ENCODE results near the gene MYO5B.

Gene MYO5B

DNA sequence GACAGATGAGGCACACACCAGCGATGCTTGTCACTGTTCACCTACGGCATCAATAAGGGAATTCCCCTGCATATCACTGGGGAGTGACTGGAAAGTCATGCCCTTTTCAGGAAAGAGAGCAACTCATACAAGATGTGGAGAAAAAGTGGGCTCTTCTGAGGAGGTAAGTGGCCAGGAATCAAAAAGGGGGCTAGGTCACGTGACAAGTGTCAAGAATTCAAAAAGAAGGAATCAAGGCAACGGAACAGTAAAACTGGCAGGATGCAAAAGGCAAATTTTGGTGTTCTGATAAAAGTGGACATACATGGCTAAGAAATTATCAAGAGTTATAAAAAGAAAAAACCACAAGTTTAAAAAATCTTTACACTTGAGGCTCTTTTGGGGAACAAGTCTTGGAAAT, 190.9 kb downstream of the MYO5B start:
- no peak for DNase-seq

DNA sequence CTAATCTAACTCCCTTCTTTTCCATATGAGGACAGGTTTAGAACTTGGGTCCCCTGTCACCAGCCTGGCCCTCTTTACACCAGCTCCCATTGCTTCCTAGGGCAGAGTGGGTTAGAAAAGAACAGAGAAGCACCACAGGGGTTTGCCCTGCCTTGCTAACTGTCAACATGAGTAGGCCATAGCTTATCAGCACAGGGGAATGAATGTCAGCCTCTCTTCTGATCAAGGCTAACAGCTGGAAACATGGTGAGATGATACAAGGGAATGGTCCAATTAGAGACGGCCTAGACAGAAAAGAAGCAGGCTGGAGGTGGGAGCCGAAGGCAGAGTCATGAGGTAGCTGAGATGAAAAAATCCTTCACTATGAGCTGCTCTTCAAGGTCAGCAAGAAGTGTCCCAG, 192.2 kb downstream of the MYO5B start:
- DNase-seq = no peak

DNA sequence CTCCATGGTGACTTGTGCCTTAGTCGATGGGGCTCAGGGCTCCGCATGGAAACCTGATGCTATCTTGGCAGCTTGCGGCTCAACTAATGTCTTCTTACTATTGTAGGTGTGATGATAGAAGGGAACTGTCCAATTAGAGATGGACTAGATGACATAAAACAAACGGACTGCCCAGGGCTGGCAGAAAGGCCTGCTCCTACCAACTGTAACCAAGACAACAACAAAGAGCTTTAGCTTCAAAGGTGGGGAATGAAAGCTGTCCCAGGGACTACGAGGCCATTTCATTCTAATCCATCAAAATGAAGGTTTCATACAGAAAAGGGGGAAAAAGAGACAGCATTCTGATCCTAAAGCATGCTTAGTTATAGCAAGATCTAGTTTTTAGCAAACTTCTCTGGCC, 194.7 kb downstream of the MYO5B start:
- no peak for DNase-seq

DNA sequence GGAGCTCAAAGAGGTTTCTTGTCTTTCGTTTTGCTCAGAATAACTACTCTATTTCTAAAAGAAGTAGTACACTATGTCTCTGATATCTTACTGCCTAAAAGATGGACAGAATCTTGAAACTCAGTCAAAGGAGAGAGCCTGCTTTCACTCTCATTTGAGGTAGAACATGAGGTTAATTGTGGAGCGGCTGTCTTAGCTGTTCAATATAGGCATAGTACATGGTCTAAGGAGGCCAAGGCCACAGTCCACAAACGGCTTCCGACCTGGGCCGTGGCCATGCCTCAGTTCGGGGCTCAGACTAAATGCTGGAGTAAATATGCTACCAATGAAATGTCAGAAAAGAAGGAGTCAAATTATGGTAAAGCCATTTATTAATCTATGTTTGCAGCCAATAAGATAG, 195.8 kb downstream of the MYO5B start:
- no peak for DNase-seq

DNA sequence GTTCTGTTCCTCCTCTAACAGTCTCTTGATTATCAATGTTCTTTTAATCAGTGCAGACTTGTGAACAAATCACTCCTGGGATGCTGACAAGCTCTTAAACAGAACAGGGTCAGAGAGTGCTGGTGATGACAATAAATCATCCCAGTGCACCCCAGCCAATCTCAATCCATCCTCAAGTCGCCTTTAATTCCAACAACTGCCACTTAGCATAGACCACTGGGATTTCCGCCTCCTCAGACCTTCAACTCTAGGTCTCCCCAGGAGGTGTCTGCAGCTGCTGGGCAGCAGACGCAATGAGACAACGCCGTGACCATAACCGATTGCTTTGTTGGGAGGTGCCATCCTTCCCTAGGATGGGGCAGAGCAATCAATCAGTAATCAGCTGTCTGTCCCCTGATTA, 197.4 kb downstream of the MYO5B start:
- no peak for DNase-seq

DNA sequence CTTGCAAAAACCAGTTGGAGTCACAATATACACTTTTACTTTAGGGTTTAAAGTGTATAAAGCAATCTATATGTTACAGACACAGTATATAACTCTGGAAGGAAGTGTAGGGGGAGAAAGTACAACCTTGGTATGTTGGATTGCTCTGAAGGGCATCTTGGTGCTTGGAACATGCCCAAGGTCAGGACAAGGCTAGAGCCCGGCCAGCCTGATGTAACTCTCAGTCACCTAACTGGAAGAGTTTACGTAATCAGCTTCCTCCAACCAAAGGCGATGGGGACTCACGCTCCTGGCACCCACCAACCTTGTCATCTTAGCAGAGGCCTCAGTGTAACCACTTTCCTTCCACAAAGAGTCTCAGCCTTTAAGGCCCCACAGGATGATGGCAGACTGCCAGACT, 200.5 kb downstream of the MYO5B start:
- no peak for DNase-seq

DNA sequence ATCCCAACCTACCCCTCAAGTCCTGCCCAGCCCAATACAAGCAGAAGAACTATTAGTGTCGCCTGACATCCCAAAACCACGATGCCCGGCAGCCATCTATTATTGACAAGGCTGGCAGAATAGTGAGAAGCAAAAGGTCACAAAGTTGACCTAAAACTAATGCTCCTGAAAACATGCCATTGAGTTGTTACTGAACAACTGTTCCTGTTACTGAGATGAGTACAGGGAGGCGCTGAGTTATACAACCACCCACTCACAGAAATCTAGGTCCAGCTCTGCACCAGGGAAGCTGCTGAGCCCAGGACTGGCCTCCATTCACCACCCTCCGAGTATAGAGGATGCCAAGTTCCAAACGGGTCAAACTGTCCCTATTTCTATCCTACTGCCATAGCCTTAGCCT, 201.6 kb downstream of the MYO5B start:
- no peak for DNase-seq

DNA sequence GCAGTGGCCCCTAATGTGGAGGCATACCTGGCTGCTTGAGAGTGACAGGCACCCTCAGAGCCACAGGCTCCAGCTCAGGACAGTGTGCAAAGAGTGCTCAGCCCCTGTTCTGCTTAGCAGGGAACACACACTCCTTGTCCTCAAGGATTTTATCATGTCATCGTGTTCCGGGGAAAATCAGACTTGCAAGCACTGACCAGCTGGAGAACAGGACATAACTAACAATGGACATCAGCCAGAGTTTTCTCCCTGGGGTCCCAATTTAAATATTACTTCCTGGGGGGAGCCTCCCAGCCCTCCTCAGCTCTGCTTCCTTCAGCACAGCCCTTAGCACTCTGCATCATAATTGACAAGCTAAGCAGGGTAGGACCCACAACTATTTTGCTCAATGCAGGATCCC, 206.2 kb downstream of the MYO5B start:
- no peak for DNase-seq

DNA sequence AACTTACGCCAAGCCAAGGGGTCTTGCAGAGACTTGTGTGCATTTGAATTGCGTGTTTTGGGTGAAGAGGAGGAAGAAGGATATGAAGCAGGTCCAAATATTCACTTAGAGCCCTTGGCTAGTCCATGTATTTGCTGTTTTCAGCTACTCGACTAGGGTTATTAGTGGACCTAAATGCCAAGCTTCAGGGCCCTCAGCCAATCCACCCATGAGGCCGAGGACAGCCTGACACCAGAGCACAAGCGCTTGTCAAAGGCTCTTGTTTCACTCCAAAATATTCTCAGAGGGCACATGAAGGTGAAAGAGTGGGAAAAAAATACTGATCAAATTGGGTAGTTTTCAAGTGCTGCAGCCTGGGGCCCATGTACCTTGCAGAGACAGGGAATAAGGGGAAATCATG, 206.8 kb downstream of the MYO5B start:
- no peak for DNase-seq

DNA sequence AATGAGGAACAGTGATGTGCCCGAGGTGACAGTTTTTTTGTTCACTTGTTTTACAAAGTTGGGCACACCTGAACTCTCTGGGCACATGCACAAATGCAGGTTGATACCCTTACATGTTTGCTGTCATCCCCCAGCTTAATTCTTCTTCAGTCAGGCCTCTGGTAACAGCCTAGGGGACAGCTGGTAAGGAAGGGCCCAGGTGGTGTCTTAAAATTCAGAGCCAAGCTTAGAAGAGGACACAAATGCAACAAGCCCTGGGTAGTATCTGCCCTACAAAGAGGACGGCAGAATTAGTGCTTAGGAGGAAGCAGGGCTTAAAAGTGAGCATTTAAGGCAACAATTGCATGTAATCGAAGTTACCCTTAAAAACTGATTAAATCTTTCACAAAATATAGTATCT, 209.7 kb downstream of the MYO5B start:
- DNase-seq = no peak

DNA sequence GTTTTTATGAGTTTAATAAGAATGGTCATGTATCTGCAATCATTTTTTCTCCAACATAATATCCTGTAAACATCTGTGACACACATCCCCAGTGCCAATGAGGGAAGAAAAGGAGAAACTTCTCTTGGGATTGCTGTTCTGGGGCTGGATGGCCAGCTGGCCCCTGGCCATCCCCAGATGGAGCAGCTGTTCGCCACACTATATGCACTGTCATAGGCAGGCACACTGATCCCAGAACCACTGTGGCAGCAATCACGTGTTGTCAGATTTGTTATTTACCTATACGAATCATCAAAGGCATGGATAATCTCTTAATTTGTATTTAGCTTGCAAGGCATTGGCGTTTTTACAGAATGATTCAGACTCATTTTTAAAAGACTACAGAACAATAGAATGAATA, 214.1 kb downstream of the MYO5B start:
- no peak for DNase-seq

DNA sequence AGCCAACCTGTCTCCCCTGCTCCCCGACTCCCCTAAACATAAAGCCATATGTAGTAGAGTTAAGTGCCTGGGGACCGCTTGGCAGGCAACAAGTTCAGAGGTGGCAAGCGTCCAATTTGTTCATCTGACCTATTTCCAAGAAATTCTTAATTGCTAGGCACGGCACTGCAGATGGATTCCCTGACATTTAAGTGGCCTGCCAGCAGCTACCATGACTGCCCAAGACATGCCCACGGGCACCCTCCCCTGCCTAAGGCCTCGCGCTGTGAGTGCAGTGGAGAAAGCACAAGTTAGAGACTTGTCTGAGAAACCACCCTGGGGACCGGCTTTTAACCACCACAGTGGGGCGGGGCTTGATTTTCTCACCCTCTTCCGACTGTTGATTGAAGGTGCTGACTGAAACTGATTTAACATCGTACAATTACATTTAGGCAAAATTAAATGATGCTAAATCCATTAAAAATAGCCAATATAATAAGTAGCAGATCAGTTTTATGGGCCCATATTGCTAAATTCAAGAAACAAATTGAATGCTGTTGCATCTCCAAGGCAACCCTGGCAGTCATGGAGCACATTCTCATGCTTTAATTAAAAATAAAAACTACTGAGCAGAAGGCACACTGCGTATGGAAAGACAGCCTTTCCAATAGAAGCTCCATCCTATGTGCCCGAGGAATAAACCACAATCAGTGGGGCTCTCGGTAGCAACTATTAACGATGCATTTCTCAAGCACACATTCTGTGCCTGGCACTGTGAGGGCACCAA, 218.0 kb downstream of the MYO5B start:
- no peak for DNase-seq

DNA sequence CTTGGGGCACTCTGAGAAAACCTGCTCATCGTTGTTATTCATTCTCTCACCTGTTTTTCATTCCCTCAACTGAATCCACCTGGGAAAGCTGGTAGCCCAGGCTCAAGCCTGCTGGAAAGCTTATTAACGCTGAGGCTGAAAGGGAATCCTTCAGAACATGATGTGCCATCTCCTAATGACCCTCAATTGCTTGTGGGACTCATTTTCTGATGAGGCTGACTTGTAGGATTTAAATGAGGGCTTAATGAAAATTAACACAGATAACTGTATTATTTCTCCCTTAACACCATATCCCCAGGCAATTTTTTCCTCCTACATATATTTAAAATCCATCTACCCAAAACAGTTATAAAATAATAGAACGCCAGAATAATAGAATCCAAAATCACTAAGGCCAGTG, 218.9 kb downstream of the MYO5B start:
- no peak for DNase-seq

DNA sequence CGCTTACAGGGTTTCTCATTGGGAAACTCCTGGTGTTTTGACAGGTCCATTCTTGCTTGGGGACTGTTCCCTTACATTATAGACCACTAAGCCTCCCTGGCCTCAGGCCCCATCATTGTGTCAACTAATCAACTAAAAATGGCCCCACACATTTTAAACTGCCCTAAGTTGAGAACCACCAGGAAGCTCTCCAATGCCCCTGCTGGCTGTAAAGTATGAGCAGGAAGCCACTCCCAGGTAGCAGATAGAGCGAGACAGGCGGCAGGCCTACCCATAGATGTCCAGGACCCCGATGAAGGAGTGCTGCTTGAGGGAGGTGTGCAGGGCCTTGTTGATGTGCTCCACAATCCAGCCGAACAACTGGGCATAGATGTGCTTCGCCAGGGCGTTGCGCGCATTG, 220.9 kb downstream of the MYO5B start:
- DNase-seq = no peak

DNA sequence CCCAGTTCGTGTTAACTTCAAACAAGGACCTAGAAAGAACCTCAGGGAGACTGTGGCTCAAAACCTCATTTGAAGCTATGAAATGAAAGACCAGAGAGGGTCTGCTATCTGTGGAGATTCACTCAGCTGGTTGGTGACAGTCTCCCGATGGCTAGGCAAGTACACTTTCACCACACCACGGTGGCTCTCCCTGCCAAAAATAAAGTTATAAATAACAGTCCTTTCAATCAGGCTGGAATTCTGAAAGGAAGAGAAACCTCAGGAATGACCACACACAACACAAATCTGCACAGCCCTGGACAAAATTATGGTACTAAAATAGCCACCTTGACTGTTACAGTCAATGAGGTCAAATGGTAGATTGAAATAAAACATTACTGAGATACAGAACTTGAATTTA, 221.4 kb downstream of the MYO5B start:
- no peak for DNase-seq

DNA sequence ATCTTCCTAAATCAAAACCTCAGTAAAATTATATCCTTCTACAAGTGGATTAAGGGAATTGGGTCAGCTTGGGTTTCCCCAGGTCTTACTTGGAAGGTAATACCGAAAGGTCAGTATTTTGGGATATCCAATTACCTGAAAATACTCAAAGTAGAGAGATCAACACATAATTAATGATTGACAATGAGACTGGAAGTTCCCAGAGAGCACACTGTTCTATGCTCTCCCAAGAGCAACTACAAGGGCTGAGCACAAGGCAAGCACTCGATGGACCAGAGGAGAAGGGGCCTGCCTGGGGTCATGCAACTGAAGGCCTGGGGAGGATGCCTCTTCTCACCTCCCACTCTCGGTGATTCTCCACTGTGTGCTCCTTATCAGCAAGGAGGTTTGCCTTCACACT, 222.4 kb downstream of the MYO5B start:
- no peak for DNase-seq

DNA sequence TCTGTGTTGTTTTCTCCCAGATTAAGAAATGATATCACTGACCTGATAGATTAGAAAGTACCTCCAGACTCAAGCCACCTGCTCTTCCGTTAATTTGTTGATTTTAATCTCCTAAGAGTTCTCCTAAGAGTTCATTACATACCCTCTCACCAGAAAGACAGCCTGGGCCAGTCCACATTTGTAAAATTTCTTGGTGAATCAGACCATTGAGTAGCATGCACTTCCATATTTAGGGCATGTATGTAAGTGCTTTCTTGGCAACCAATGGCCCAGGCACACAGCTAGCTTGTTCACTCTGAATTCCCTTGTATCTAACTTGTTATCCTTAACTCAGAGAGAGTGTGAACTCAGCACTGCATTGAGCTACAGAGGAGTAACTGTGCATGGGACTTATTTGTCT, 223.5 kb downstream of the MYO5B start:
- DNase-seq = no peak

DNA sequence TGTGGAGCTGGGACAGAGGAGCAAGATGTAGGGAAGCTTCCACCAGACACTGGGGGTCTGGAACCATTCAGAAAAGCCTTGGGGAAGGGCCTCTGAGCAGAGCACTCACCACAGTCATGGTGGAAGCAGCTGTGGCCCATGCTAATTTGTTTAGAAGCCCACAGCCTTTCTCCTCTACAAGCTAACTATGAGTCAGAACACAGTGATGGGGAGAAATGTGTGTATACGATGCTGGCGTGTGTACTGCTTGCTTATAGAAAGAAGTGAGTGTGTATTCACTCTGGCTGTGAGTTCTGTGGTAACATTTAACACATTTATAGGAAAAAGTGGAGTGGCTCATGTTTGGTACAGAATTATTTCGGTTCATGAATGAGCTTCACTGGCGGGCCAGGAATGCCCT, 224.6 kb downstream of the MYO5B start:
- DNase-seq = no peak

DNA sequence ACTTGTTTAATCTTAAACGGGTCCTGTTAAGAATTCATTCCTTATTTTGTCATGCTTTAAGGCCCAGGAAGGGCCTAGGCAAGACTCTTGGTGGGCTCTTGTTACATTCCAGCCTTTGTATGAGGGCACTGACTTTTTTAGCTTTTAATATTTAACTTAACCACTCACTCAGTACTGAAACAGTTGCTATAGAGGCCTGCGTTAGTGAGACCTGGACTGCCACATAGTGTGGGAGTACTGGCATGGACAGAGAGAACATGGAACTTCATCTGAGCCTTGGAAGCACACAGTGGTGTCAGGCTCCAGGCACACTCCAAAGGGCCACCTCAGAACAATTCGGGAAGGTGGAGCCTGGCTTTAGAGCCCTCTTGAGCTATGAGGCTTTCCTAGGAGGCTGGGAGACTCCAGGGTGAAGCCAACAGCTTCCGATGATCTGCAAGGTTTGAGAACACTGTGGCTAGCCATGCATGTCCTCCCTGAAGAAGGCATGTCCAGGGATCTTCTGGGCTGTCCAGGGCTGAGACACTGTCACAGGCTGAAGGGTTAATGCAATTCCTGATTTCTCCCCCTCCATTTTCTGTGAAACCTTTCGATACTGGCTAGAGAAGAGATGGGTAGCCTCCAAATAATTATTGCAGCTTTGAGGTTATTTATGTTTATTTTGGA, 226.2 kb downstream of the MYO5B start:
- DNase-seq = no peak

DNA sequence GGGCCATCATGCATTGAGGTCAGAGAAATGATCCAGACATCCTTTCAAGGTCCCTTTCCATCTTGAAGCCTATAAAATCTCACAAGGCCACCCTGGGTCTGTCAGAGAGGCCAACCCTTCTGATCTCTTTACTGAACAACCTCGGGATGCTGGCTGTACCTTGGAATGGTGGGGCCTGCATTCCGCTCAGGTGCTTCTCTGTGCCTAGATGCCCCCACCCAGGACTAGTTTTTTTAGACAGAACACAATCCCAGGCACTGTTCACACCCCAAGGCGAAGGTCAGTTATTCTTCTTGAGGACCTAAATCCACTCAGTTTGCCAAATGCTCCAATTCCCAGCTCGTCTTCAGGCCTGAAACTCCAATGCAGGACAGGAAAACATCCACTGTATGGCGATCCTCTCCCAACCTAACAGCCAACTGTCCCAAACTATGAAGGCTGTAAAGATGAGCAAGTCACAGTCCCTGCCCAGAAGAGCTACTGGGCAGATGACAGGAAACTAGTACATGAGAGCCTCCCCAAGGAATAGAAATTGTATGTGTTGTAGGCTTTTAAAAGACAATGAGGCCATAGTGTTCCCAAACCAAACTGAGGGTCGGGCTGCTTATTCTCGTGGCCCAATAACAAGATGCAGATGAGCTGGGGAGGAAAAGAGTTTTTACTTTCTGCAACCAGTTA, 227.2 kb downstream of the MYO5B start:
- no peak for DNase-seq

DNA sequence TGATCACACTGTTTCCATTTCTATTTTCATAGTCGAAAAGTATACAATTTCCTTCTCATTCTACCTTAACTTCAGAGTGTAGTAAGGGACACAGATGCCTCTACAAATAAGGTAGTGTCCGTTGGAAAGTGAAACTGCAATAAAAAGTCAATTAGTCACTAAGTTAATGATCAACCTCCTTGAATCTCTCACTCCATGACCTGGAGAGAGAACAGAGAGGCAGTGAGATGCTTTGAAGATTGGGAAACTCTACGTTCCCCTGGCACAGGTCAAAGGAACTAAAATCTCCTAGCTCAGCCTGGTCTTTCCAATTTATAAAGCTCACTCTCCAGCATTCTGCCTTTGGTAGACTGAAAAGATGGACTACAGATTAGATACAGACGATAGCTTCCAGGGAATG, 227.8 kb downstream of the MYO5B start:
- DNase-seq = no peak

DNA sequence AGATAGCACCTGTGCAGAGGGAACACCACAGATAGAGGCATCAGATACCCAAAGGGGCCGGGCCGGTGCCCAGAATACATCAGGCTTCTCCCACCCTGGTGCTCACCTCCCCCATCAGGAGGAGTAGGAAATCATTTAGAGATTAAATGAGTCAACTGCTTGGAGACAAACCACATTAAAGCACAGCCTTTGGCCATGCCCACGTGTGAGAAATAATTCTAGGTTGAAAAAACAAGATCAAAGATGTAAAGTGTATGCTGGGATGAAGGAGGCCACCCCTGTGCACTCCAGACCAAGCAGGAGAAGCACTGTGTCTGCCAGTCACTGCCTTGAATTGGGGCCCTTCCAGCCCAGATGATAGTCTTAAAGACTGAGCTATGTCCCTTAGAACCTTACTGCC, 228.9 kb downstream of the MYO5B start:
- DNase-seq = no peak

DNA sequence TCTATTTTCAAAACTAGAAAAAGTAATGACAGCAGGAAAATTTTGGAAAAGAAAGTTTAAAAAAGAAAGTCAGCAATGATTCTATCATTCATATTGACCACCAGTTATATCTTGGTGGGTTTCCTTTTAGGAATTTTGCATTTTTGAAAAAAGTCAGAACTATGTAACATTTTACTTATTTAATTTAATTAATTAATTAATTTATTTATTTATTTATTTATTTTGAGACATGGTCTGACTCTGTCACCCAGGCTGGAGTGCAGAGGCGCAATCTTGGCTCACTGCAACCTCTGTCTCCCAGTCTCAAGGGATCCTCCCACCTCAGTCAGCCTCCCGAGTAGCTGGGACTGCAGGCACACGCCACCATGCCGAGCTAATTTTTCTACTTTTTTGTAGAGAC, 231.7 kb downstream of the MYO5B start:
- no peak for DNase-seq

DNA sequence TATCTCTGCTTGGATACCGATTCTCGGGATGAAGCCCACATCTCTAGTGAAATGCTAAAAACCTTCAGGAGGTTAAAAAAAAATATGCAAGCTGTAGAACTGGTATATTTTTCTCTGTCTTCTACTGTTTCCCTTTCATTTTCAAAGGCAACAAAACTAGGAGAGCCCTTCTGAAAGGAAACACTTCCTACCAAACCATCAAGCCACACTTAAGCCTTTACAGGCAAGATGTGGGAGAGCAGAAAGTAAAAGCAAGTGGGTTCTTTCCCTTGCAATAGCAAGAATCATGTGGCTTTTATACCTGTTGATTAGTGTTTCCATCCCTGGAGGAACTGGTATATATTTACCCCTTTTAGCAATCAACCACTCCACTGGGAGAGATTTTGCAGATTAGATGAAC, 233.7 kb downstream of the MYO5B start:
- no peak for DNase-seq

DNA sequence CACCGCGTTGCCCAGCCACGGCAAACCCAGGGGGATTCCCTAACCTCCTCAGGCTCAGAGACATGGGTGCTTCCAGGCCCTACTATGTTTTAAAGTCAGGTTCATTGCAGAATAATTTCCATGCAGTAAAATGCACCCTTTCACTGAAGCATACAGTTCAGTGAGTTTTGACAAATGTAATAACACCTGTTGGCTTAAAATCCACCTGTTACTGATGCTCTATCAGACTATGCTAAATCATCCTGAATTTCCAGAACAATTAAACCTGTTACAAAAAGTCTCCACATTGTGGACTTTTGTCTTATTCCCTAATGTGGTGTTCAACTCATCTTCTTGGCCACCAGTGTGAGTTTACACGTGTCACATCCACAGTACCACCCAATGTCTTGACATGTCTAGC, 234.6 kb downstream of the MYO5B start:
- DNase-seq = no peak
